Cardiac fibroblast (primary cell): ENCODE results near the gene FAM163B.
"Not testable (repeated sequence)": the region's sequence is repeated elsewhere in the genome, so short reads cannot be mapped to it uniquely, and the experiment has no call there.

Source experiments
- DNase-seq, 2 donors: peaks; one replicate each; pipeline versions ENCODE4 v3.0.0 to v3.0.0-alpha.2; 2010; ENCODE audit warnings: low read depth in 2 of 2
- H3K4me3 ChIP-seq, 2 donors: replicated peaks in 1 of 2; 1 replicate in 1 of 2; 2 replicates in 1 of 2; pipeline ENCODE4 v1.5.1; 2011; ENCODE audit warnings: low read depth in 2 of 2, low read length in 2 of 2, mild to moderate bottlenecking in 2 of 2, moderate library complexity in 1 of 2
- TF ChIP-seq, protein P1 (sequence below): IDR thresholded peaks from one replicate; pipeline ENCODE4 v1.5.1; 2011; ENCODE audit warnings: low read depth, mild to moderate bottlenecking, low read length, inconsistent platforms

Gene FAM163B

DNA sequence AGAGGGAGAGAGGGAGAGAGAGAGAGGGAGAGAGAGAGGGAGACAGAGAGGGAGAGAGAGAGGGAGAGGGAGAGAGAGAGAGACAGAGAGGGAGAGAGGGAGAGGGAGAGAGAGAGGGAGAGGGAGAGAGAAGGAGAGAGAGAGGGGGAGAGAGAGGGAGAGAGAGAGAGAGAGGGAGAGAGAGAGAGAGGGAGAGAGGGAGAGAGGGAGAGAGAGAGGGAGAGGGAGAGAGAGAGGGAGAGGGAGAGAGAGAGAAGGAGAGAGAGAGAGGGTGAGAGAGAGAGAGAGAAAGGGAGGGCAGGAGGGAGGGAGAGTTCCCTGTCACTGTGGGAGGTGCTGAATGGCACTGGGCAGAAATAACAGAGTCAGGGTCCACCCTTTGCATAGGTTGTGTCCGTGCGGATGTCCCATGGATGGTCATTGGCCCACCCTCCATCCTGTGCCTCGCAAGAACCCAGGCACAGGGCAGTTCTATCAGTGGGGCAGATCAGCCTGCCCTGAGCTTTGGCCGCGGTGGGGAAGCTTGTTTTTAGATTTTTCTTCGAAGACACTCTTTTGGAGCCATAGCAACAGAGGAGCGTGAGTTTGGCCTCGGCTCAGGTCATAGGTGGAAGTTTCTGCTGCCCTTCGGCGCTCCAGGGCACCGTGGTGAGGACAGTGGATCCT, 44.6 kb downstream of the FAM163B start:
- TF ChIP-seq, protein P1, sequence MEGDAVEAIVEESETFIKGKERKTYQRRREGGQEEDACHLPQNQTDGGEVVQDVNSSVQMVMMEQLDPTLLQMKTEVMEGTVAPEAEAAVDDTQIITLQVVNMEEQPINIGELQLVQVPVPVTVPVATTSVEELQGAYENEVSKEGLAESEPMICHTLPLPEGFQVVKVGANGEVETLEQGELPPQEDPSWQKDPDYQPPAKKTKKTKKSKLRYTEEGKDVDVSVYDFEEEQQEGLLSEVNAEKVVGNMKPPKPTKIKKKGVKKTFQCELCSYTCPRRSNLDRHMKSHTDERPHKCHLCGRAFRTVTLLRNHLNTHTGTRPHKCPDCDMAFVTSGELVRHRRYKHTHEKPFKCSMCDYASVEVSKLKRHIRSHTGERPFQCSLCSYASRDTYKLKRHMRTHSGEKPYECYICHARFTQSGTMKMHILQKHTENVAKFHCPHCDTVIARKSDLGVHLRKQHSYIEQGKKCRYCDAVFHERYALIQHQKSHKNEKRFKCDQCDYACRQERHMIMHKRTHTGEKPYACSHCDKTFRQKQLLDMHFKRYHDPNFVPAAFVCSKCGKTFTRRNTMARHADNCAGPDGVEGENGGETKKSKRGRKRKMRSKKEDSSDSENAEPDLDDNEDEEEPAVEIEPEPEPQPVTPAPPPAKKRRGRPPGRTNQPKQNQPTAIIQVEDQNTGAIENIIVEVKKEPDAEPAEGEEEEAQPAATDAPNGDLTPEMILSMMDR: no peak
- H3K4me3 ChIP-seq: no peak overlapping the region
- DNase-seq: no peak

DNA sequence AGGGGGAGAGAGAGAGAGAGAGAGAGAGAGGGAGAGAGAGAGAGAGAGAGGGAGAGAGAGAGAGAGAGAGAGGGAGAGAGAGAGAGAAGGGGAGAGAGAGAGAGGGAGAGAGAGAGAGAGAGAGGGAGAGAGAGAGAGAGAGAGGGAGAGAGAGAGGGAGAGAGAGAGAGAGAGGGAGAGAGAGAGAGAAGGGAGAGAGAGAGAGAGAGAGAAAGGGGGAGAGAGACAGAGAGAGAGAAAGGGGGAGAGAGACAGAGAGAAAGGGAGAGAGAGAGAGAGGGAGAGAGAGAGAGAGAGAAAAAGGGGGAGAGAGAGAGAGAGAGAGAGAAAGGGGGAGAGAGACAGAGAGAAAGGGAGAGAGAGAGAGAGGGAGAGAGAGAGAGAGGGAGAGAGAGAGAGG, 45.4 kb downstream of the FAM163B start:
- DNase-seq, H3K4me3 ChIP-seq: not testable (repeated sequence)

DNA sequence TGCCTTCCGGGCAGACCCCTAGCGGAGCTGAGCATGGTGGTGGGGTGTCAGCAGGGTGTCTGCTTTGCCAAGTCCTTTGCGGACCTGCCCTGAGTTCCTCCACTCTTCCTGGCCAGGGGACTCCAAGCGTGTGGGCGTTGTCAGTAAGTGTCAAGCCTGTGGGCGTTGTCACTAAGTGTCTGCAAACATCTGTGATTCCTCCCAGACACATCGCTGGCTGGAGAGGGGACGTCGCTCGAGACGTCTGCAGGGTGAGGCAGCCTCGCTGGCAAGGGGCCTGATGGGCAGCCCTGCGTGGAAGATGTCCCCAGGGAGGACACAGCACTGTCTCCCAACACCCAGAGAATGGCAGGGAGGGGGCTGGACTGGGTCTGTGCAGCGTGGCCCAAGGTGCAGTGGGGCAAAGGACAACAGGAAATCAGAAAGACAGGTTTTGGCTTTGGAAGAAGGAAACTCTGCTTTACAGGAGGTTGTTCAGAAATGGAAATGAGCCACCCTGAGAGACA, 45.8 kb downstream of the FAM163B start:
- H3K4me3 ChIP-seq: no peak overlapping the region
- peak; percentile 10 to 66 for DNase-seq
- TF ChIP-seq, protein P1: no peak

DNA sequence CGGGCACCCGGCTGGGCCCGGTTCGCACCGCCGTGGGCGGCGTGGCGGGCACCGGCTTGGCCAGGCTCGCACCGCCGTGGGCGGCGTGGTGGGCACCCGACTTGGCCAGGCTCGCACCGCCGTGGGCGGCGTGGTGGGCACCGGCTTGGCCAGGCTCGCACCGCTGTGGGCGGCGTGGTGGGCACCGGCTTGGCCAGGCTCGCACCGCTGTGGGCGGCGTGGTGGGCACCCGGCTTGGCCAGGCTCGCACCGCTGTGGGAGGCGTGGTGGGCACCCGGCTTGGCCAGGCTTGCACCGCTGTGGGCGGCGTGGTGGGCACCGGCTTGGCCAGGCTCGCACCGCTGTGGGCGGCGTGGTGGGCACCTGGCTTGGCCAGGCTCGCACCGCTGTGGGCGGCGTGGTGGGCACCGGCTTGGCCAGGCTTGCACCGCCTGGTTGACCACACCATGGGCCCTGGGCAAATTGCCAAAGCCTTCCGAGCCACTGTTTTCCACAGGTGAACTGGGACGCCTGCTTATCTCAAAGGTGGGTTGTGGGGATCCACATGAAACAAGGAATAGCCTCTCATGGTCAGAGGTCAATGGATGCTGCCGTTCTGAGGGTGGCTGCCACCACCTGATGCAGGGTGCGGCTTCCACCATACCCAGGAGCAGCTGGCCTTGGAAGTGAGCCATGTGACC, 46.4 kb downstream of the FAM163B start:
- no peak for DNase-seq
- H3K4me3 ChIP-seq: no peak overlapping the region
- TF ChIP-seq, protein P1: no peak

DNA sequence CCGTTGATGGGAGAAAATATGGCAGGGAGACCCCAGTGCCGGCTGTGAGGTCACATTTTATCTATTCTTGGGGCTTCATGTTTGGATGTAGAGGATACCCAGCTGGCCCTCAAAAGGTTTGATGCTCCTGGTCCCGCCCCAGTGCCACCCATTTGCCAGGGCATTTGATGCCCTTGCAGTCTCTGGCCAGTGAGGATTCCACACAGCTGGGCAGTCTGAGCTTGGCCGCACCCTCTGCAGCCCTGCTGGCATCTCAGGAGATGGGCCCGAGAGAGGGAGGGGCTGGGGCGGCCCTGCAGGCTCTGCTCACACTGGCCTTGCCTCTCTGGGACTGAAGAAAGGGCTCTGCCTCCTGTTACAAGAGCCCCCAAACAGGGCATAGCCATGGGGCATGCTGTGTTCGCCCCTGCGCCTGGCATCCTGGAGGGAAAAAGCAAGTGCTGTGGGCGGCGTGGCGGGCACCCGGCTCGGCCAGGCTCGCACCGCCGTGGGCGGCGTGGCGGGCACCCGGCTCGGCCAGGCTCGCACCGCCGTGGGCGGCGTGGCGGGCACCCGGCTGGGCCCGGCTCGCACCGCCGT, 47.1 kb downstream of the FAM163B start:
- DNase-seq: no peak
- no peak overlapping the region for H3K4me3 ChIP-seq
- TF ChIP-seq, protein P1: no peak

DNA sequence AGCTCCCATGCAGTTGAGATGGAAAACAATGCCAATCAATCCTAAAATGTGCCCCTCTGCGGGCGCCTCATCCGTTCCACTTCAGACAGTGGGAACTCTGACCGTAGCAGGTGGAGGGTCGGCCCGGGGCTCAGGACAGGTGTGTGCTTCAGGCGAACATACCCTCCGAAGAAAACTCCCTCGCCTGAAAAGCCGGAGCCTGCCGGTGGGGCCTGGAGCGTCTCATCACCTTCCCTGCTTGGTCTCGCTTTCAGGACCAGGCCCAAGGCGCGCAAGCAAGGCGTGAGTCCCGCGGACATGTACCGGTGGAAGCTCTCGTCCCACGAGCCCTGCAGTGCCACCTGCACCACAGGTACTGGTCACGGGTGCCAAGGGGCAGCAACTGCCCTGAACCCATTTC, 48.2 kb downstream of the FAM163B start:
- TF ChIP-seq, protein P1: no peak
- no peak for DNase-seq

DNA sequence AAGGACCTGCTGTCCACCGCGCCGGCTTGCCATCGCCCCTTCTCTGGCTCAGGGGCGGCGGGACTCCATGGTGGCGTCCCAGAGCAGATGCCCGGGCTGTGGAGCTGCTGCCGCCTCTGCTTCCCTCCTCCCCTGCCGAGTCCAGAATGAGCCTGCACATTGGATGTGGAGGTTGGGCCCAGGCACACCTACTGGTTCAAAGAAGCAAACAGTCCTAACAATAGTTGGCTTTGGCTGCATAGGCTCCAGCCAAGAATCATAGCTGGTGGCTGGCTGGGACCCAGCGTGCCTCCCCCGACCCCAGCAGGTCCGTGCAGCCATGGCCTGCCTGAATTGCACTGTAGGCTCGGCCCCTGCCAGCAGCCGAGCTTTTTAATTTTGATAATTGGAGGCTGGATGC, 48.9 kb downstream of the FAM163B start:
- no peak overlapping the region for H3K4me3 ChIP-seq
- TF ChIP-seq, protein P1: no peak
- DNase-seq: peak in 1 of 2 donors; percentile 65

More for the DNA sequence above, 48.2 kb downstream of the FAM163B start:
- no peak overlapping the region for H3K4me3 ChIP-seq
